ENCODE results near the gene STK11IP. TPM values are rescaled to one million over a fixed set of nuclear protein-coding genes. Genes with fewer than 3 reads are reported as not detected.

STK11IP gene
- total RNA-seq, 1 experiment from 2014 or later = 5.4 TPM

- no peak for DNase-seq (ENCODE audit: low spot score)
Measured at GRCh38 chr2:219581346-219581745, 16.3 kb upstream of the STK11IP start.

GRCh38 chr2:219591091-219591490 is 6.6 kb upstream of the STK11IP start:
- no peak for DNase-seq (ENCODE audit: low spot score)

- no peak for DNase-seq (ENCODE audit: low spot score)
Measured at GRCh38 chr2:219592736-219593135, 4.9 kb upstream of the STK11IP start.

GRCh38 chr2:219593154-219593553 is 4.5 kb upstream of the STK11IP start:
- DNase-seq (ENCODE audit: low spot score) = no peak

GRCh38 chr2:219595256-219595655 is 2.4 kb upstream of the STK11IP start:
- DNase-seq (ENCODE audit: low spot score) = no peak

- no peak for DNase-seq (ENCODE audit: low spot score)
Measured at GRCh38 chr2:219596954-219597551, 604 bp upstream of the STK11IP start.

GRCh38 chr2:219598308-219599078 is 836 bp downstream of the STK11IP start:
- DNase-seq (ENCODE audit: low spot score) = no peak

GRCh38 chr2:219603771-219604170 is 6.1 kb downstream of the STK11IP start:
- DNase-seq (ENCODE audit: low spot score) = no peak

- no peak for DNase-seq (ENCODE audit: low spot score)
Measured at GRCh38 chr2:219605607-219605954, 7.9 kb downstream of the STK11IP start.

- DNase-seq (ENCODE audit: low spot score) = no peak
Measured at GRCh38 chr2:219607931-219608330, 10.3 kb downstream of the STK11IP start.

- DNase-seq (ENCODE audit: low spot score) = no peak
Measured at GRCh38 chr2:219608399-219608964, 10.8 kb downstream of the STK11IP start.

GRCh38 chr2:219609149-219609750 is 11.6 kb downstream of the STK11IP start:
- DNase-seq (ENCODE audit: low spot score) = no peak

- DNase-seq (ENCODE audit: low spot score) = no peak
Measured at GRCh38 chr2:219611306-219611705, 13.6 kb downstream of the STK11IP start.

GRCh38 chr2:219611866-219612576 is 14.4 kb downstream of the STK11IP start:
- DNase-seq (ENCODE audit: low spot score) = no peak

GRCh38 chr2:219612577-219613286 is 15.1 kb downstream of the STK11IP start:
- DNase-seq (ENCODE audit: low spot score) = no peak

GRCh38 chr2:219613461-219614070 is 15.9 kb downstream of the STK11IP start:
- DNase-seq (ENCODE audit: low spot score) = no peak

- DNase-seq (ENCODE audit: low spot score) = no peak
Measured at GRCh38 chr2:219614076-219614860, 16.6 kb downstream of the STK11IP start.

GRCh38 chr2:219615036-219615435 is 17.4 kb downstream of the STK11IP start:
- DNase-seq (ENCODE audit: low spot score) = no peak

- DNase-seq (ENCODE audit: low spot score) = no peak
Measured at GRCh38 chr2:219615894-219616293, 18.2 kb downstream of the STK11IP start.

- no peak for DNase-seq (ENCODE audit: low spot score)
Measured at GRCh38 chr2:219616550-219616949, 18.9 kb downstream of the STK11IP start.

Measured in H4 (cell line).